GM23338 (cell line): ENCODE measurements around the gene RGS3.

Source experiments
- CTCF ChIP-seq, 2 experiments: fragments of 200-600 bp in 1 of 2; sonication (generic) in 1 of 2; conservative IDR thresholded peaks; 2 replicates each; pipeline versions ENCODE4 v1.5.1 to v1.6.1; 2016 to 2017; ENCODE audit warnings: antibody characterized with exemption in 2 of 2, low read depth in 2 of 2, mild to moderate bottlenecking in 2 of 2, moderate library complexity in 1 of 2
- POLR2AphosphoS5 ChIP-seq: IDR thresholded peaks from 2 replicates; pipeline ENCODE4 v1.6.1; 2016; ENCODE audit warnings: antibody characterized with exemption, low read depth
- REST ChIP-seq: IDR thresholded peaks from one replicate; pipeline ENCODE4 v1.6.1; 2018; ENCODE audit warnings: antibody characterized with exemption; ENCODE audit not compliant: unreplicated experiment

- TF ChIP-seq POLR2AphosphoS5 (no peak), CTCF (conservative IDR thresholded peaks at IDR 0.05; ENCODE audit: low read depth in 2 of 2) (no peak), REST (no peak)
Observed at GRCh38 chr9:113570106-113570505, 106.6 kb downstream of the RGS3 start.
